Measurements from ENCODE around the gene SPAG9.
"Not testable (repeated sequence)": the region's sequence is repeated elsewhere in the genome, so short reads cannot be mapped to it uniquely, and the experiment has no call there.

Gene SPAG9

DNA sequence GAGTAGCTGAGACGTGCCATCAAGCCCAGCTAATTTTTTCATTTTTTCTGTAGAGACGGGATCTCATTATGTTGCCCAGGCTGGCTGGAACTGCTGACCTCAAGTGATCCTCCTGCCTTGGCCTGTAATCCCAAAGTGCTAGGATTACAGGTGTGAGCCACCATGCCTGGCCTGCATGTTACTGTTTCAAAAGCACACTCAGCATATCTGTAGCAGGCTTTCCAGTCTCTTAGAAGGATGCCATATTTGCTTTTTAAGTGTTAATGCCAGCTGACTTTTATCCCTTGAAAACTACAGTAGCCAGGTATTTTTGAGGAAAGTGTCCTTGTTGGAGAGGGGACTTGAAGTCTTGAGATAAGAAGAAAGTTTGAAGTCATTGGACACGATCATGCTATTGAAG lies 15.3 kb upstream of the SPAG9 start:
- no peak for DNase-seq

DNA sequence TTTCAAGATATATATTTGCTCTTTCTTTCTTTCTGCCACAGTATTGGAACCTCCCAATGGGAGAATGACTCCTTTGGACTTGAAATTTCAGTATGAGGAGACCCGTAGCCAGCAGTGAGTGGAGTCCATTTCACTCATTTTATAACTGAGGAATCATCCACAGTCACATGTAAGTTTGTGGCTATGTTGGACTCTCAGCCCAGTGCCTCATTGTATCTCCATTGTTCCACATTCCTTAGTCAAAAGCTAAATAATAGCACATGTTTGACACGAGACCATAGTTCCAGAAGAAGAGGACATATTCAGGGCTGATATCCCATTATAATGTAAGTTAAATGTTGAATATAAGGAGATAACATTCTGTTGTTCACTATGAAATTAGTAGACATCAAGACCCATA lies 12.7 kb upstream of the SPAG9 start:
- DNase-seq: no peak

- no peak for DNase-seq
These were observed 12.3 kb upstream of the SPAG9 start for GRCh38 chr17:51132964-51133319.

DNA sequence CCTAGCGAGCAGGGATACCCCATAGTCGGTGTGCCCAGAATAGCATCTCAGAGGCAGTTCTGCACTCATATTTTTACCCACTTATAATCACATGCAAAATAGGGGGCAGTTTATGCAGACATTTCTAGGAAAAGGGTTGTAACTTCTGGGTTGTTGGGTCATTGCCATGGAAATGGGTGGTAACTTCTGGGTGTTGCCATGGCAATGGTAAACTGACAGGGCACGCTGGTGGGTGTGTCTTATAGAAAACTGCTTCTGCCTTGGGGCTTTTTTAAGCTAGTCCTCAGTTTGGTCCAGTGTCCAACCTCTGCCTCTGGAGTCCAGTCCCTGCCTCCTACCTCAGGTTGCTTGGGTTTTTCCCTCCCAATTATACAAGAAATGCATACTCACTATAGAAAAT lies 7.4 kb upstream of the SPAG9 start:
- DNase-seq: no peak

- no peak for DNase-seq
These were observed 4.2 kb upstream of the SPAG9 start for GRCh38 chr17:51124640-51125503.

DNA sequence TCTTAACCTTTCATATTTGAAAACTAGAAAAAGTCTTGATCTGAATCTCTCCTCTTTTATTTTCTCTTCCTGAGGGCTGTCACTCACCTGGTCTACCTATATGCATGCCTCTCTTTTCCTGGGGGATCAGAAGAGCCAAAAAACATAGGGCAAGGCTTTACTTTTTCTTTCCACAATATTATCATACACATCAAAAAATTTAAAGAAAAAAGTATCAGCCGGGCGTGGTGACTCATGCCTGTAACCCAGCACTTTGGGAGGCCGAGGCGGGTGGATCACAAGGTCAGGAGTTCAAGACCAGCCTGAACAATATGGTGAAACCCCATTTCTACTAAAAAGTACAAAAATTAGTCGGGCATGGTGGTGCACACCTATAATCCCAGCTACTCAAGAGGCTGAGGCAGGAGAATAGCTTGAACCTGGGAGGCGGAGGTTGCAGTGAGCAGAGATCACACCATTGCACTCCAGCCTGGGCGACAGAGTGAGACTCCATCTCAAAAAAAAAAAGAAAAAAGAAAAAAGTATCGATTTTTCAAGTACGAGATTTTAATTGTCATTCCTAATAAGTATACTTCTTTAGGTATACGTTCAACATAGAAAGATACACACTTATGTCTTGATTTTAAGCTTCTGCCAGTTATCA lies 1.9 kb upstream of the SPAG9 start:
- not testable (repeated sequence) for DNase-seq

DNA sequence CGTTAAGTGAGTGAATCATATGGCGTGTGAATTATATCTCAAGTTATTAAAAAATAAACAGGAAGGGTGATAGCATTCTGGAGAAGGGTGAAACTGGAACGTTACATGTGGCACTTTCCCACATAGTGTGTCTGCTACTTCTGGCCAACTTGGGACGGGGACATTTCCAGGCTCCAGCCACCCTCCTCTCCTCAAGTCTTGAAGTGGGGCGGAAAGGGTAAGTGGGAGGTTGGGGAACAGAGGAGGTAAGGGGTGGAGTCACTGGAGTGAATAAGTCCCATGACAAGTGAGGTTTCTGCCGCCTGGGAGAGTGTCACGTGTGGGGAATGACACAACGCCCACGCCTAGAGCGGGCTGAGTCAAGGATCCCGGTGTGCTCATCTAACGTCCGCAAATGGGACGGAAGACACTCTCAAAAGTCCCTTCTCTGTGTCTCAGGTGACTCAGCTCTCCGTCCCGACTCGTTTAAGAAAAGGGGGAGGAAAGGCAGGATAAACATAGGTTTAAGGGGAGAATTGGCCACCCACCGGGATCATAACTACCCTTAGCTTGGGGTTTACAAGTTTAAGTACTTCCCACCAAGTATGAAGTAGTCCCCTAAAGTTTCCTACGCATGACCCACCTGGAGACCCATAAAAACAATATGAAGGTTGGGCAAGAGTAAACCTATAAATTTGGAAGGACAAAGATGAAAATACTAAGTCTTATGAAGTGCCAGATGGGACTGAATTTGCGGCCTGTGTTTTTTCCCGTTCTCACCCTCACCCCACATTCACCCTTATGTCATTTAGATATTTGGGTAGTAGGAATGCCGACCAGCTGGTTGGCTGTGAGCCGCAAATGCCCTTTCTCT lies 1.2 kb upstream of the SPAG9 start:
- peak; percentile 84 for DNase-seq

- peak; percentile 29 for DNase-seq
These were observed 320 bp downstream of the SPAG9 start for GRCh38 chr17:51120357-51120738.

- peak; percentile 11 for DNase-seq
These were observed 982 bp downstream of the SPAG9 start for GRCh38 chr17:51119415-51120356.

- no peak for DNase-seq
These were observed 2.1 kb downstream of the SPAG9 start for GRCh38 chr17:51118330-51119195.

- no peak for DNase-seq
These were observed 5.5 kb downstream of the SPAG9 start for GRCh38 chr17:51115179-51115578.

DNA sequence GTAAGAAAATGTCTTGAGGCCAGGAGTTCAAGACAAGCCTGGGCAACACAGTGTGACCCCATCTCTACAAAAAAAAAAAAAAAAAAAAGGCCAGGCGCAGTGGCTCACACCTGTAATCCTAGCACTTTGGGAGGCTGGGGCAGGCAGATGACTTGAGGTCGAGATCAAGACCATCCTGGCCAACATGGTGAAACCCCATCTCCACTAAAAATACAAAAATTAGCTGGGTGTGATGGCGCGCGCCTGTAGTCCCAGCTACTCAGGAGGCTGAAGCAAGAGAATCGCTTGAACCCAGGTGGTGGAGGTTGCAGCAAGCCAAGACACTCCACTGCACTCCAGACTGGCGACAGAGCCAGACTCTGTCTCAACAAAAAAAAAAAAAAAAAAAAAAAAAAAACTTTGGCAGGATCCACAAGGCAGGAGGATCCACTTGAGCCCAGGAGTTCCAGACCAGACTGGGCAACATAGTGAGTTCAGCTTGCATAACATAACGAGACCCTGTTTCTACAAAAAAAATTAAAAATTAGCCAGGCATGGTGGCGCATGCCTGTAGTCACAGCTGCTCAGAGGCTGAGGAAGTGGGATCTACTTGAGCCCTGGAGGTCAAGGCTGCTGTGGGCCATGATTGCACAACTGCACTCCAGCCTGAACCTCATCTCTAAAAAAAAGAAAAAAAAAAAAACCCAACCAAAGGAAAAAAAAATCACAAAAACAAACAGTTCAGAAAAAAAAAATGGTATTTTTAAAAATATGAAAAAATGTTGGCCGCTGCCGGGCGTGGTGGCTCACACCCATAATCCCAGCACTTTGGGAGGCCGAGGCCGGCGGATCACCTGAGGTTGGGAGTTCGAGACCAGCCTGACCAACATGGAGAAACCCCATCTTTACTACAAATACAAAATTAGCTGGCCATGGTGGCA lies 8.1 kb downstream of the SPAG9 start:
- DNase-seq: not testable (repeated sequence)

- DNase-seq: no peak
These were observed 12.9 kb downstream of the SPAG9 start for GRCh38 chr17:51107778-51108177.

- no peak for DNase-seq
These were observed 17.2 kb downstream of the SPAG9 start for GRCh38 chr17:51103451-51103850.

DNA sequence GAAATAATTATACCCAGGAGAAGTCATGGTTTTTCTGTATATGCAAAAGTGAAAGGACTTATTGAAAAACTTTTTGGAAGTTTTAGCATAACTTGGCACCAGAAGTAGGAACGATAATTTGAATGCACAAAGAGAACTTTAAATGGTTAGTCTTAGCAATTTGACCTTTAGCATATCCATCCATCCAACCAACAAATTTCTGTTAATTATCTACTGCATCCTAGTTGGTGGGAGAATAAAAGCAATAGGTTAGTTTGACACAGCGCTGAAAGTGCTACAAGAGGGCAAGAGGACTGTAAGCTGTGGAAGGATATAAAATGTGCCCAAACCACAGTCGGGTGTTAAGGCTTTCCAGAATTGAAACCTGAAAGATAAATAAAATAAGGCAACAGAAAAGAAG lies 17.6 kb downstream of the SPAG9 start:
- DNase-seq: no peak

DNA sequence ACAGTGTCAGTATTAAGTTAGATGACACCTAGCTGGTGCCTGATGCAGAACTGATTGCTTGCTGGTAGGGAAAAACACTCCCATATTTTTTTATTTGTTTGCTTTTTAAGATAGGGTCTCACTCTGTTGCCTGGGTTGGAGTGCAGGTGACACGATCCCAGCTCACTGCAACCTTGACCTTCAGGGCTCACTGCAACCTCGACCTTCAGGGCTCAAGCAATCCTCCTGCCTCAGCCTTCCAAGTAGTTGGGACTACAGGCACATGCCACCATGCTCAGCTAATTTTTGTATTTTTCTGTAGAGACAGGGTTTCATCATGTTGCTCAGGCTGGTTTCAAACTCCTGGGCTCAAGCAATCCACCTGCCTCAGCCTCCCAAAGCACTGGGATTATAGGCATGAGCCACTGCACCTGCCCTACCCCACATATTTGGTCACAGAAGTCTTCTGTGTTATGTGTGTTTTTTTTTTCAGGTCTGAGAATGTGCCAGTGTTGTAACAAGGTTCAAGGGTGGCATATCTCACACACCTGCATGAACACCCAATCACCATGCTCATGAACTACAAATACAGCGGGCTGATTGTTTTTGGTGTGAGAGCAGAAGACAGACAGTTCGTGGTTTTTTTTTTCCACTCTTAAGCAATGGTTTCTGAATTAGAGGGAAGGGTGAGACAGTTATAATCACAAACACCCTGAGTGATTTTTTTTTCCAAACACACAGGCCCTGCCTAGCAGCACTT lies 22.8 kb downstream of the SPAG9 start:
- no peak for DNase-seq

- DNase-seq: no peak
These were observed 29.0 kb downstream of the SPAG9 start for GRCh38 chr17:51091635-51092034.

- DNase-seq: not testable (repeated sequence)
These were observed 31.8 kb downstream of the SPAG9 start for GRCh38 chr17:51088868-51089267.

- no peak for DNase-seq
These were observed 32.4 kb downstream of the SPAG9 start for GRCh38 chr17:51088287-51088686.
